Nephron progenitor cell (in vitro differentiated cells): ENCODE data around the gene ZNF609.
"Not testable (repeated sequence)": the region's sequence is repeated elsewhere in the genome, so short reads cannot be mapped to it uniquely, and the experiment has no call there.

Experiments
- DNase-seq: peaks from one replicate; pipeline ENCODE4 v3.0.0; 2021
- H3K27ac Mint-ChIP-seq: 2 replicates; pipeline ENCODE4 v1.8.0; 2021; ENCODE audit warnings: mild to moderate bottlenecking, moderate library complexity, mixed read lengths
- H3K27me3 Mint-ChIP-seq: 2 replicates; pipeline ENCODE4 v1.8.0; 2021; ENCODE audit warnings: mild to moderate bottlenecking, low read depth, mixed read lengths; ENCODE audit not compliant: poor library complexity
- H3K36me3 Mint-ChIP-seq: 2 replicates; pipeline ENCODE4 v1.8.0; 2021; ENCODE audit warnings: low read depth, mixed read lengths
- H3K4me1 Mint-ChIP-seq: 2 replicates; pipeline ENCODE4 v1.8.0; 2021; ENCODE audit warnings: mixed read lengths
- H3K4me3 Mint-ChIP-seq: 2 replicates; pipeline ENCODE4 v1.8.0; 2021; ENCODE audit warnings: mild to moderate bottlenecking, moderate library complexity, mixed read lengths
- H3K9me3 Mint-ChIP-seq: 2 replicates; pipeline ENCODE4 v1.8.0; 2021; ENCODE audit warnings: mild to moderate bottlenecking, moderate library complexity, mixed read lengths
- CTCF ChIP-seq: fragments of 200-600 bp; sonication (generic); IDR thresholded peaks from 2 replicates; pipeline ENCODE4 v1.5.0; 2021; ENCODE audit warnings: antibody characterized with exemption

The ZNF609 gene

GRCh38 chr15:64485796-64486195, 25.4 kb downstream of the ZNF609 start:
- H3K36me3 Mint-ChIP-seq, result peaks cover 71% of the 10 kb centered on the region
- no peak for DNase-seq
- H3K9me3 Mint-ChIP-seq, result no peaks in the 10 kb centered on the region
- TF ChIP-seq CTCF, result no peak
- no peaks in the 10 kb centered on the region for H3K27me3 Mint-ChIP-seq
- no peak overlapping the region for H3K4me3 Mint-ChIP-seq
- peak overlapping the region; percentile 36 for H3K27ac Mint-ChIP-seq
- H3K4me1 Mint-ChIP-seq, result peaks cover 2% of the 10 kb centered on the region

- Mint-ChIP-seq H3K36me3 (peaks cover 41% of the 10 kb centered on the region), H3K27me3 (no peaks in the 10 kb centered on the region), H3K4me3 (no peak overlapping the region), H3K27ac (no peak overlapping the region), H3K9me3 (no peaks in the 10 kb centered on the region), H3K4me1 (peaks cover 20% of the 10 kb centered on the region)
- no peak for DNase-seq
- TF ChIP-seq CTCF, result no peak
These were observed 30.4 kb downstream of the ZNF609 start for GRCh38 chr15:64490598-64491259.

- Mint-ChIP-seq H3K4me3 (no peak overlapping the region), H3K27ac (peak overlapping the region; percentile 61), H3K4me1 (peaks cover 46% of the 10 kb centered on the region), H3K9me3 (no peaks in the 10 kb centered on the region), H3K36me3 (peaks cover 37% of the 10 kb centered on the region), H3K27me3 (no peaks in the 10 kb centered on the region)
- no peak for TF ChIP-seq CTCF
- no peak for DNase-seq
These were observed 33.3 kb downstream of the ZNF609 start for GRCh38 chr15:64493641-64494040.

GRCh38 chr15:64495968-64496367, 35.6 kb downstream of the ZNF609 start:
- H3K9me3 Mint-ChIP-seq, H3K4me3 Mint-ChIP-seq, H3K27me3 Mint-ChIP-seq, DNase-seq, H3K27ac Mint-ChIP-seq: not testable (repeated sequence)
- Mint-ChIP-seq H3K36me3 (peaks cover 43% of the 10 kb centered on the region), H3K4me1 (peaks cover 67% of the 10 kb centered on the region)

GRCh38 chr15:64500695-64501395, 40.5 kb downstream of the ZNF609 start:
- no peak for DNase-seq
- no peak overlapping the region for H3K4me3 Mint-ChIP-seq
- peak overlapping the region; percentile 73 for H3K27ac Mint-ChIP-seq
- H3K27me3 Mint-ChIP-seq, result peaks cover 3% of the 10 kb centered on the region
- H3K36me3 Mint-ChIP-seq, result peaks cover 59% of the 10 kb centered on the region
- no peaks in the 10 kb centered on the region for H3K9me3 Mint-ChIP-seq
- H3K4me1 Mint-ChIP-seq, result peaks cover 91% of the 10 kb centered on the region
- TF ChIP-seq CTCF, result no peak

GRCh38 chr15:64501396-64501715, 41.0 kb downstream of the ZNF609 start:
- H3K27me3 Mint-ChIP-seq, result peaks cover 3% of the 10 kb centered on the region
- H3K9me3 Mint-ChIP-seq, result no peaks in the 10 kb centered on the region
- H3K4me3 Mint-ChIP-seq, result no peak overlapping the region
- no peak for DNase-seq
- no peak for TF ChIP-seq CTCF
- peaks cover 54% of the 10 kb centered on the region for H3K36me3 Mint-ChIP-seq
- peak overlapping the region; percentile 73 for H3K27ac Mint-ChIP-seq
- peaks cover 86% of the 10 kb centered on the region for H3K4me1 Mint-ChIP-seq
